ENCODE results near the gene BCORL1.

BCORL1 gene

DNA sequence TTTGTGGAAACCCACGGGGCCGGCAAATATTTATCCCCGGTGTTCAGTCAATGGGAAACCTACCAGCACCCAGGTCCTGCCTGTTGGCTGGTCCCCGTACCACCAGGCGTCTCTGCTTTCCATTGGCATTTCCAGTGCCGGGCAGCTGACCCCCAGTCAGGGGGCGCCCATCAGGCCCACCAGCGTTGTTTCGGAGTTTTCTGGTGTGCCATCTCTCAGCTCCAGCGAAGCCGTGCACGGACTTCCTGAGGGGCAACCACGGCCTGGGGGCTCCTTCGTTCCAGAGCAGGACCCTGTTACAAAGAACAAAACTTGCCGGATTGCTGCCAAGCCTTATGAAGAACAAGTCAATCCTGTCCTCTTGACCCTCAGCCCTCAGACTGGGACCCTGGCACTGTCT is 32.7 kb downstream of the BCORL1 start:
- peaks cover 6% of the 10 kb centered on the region for H3K36me3 Mint-ChIP-seq (ENCODE audit: low read depth)
- H3K4me1 Mint-ChIP-seq (ENCODE audit: low read depth): no peaks in the 10 kb centered on the region
- no peak overlapping the region for H3K27ac Mint-ChIP-seq
- H3K27me3 Mint-ChIP-seq: no peaks in the 10 kb centered on the region
- H3K4me3 Mint-ChIP-seq: no peak overlapping the region
- no peaks in the 10 kb centered on the region for H3K9me3 Mint-ChIP-seq

DNA sequence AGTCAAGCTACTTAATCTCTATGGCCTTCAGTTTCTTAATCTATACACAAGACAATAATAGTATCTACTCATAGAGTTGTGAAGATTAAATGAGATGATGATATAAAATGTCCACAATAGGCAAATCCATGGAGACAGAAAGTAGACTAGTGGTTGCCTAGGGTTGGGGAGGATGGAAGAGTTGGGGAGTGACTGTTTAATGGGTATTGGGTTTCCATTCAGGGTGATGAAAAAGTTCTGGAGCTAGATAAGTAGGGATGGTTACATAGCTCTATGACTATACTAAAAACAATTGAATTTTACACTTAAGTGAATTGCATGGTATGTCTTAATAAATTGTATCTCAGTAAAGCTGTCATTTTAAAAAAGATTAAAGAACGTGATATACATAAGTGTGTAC is 35.7 kb downstream of the BCORL1 start:
- Mint-ChIP-seq H3K9me3 (no peaks in the 10 kb centered on the region), H3K27me3 (no peaks in the 10 kb centered on the region), H3K4me1 (ENCODE audit: low read depth) (no peaks in the 10 kb centered on the region), H3K4me3 (no peak overlapping the region), H3K36me3 (ENCODE audit: low read depth) (peaks cover 10% of the 10 kb centered on the region), H3K27ac (no peak overlapping the region)

DNA sequence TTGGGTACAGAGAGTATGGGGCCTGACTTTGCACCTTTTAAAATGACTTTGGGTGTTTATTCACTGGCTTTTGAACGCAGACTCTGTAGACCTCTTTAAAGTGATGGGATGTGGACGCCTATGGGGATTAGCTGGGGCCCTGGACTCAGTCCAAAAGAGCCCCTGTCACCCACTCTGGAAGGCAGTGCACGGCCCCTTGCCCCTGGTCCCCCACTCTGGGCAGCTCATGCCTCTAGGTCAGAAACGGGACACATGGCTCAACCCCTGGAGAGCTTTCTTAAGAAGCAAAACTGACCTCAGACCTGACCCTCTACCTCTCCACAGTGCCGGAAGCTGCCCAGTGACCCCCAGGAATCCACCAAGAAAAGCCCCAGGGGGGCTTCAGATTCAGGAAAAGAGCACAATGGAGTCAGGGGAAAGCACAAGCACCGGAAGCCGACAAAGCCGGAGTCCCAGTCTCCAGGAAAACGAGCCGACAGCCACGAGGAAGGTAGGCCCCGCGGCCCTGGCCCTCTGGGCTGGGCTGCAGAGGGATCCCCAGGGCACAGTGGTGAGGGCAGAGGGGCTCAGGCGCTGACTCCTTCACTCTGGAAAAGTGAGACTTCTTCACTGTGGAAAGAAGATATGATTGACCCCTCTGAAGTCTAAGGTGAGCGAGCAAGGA is 38.4 kb downstream of the BCORL1 start:
- H3K27me3 Mint-ChIP-seq: no peaks in the 10 kb centered on the region
- peaks cover 9% of the 10 kb centered on the region for H3K36me3 Mint-ChIP-seq (ENCODE audit: low read depth)
- H3K4me3 Mint-ChIP-seq: no peak overlapping the region
- H3K4me1 Mint-ChIP-seq (ENCODE audit: low read depth): peaks cover 5% of the 10 kb centered on the region
- H3K9me3 Mint-ChIP-seq: no peaks in the 10 kb centered on the region
- no peak overlapping the region for H3K27ac Mint-ChIP-seq

DNA sequence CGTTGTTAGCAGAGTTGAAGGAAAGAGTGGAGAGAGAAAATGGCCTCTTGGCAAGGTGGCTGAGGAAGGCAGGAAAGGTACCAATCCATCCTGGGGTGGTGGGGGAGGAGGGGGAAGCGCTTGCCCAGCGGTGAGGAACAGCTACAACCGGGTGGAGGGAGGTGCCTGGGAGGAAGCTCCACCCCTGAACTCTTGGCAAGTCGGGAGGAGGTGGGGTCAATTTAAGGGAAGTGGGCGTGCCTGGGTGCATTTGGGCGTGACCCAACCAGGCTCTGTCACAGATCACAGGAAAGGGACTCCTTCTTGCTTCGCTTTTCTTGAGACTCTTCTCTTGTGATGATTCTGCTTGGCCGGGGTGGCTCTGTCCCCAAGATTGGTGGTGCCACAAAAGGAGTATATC is 41.7 kb downstream of the BCORL1 start:
- peaks cover 13% of the 10 kb centered on the region for H3K36me3 Mint-ChIP-seq (ENCODE audit: low read depth)
- no peaks in the 10 kb centered on the region for H3K27me3 Mint-ChIP-seq
- no peak overlapping the region for H3K27ac Mint-ChIP-seq
- no peak overlapping the region for H3K4me3 Mint-ChIP-seq
- H3K4me1 Mint-ChIP-seq (ENCODE audit: low read depth): peaks cover 5% of the 10 kb centered on the region
- no peaks in the 10 kb centered on the region for H3K9me3 Mint-ChIP-seq

DNA sequence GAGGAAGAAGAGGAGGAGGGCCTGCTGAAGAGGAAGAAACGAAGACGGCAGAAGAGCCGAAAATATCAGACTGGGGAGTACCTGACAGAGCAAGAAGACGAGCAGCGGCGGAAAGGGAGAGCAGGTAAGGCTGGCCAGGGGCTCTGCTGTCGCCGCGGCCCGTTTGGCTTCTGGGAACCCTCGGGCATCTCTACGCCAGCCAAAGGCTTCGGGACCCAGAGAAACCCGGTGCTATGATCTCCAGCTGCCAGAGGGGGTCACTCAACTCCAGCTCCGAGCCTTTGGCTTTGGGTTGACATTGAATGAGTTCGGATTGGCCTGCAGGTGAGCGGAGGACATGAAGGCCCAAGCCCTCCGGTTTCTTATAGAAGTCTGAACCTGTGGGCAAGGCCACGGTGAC is 42.8 kb downstream of the BCORL1 start:
- H3K4me3 Mint-ChIP-seq: no peak overlapping the region
- H3K36me3 Mint-ChIP-seq (ENCODE audit: low read depth): peaks cover 13% of the 10 kb centered on the region
- no peak overlapping the region for H3K27ac Mint-ChIP-seq
- no peaks in the 10 kb centered on the region for H3K9me3 Mint-ChIP-seq
- H3K4me1 Mint-ChIP-seq (ENCODE audit: low read depth): peaks cover 5% of the 10 kb centered on the region
- no peaks in the 10 kb centered on the region for H3K27me3 Mint-ChIP-seq

DNA sequence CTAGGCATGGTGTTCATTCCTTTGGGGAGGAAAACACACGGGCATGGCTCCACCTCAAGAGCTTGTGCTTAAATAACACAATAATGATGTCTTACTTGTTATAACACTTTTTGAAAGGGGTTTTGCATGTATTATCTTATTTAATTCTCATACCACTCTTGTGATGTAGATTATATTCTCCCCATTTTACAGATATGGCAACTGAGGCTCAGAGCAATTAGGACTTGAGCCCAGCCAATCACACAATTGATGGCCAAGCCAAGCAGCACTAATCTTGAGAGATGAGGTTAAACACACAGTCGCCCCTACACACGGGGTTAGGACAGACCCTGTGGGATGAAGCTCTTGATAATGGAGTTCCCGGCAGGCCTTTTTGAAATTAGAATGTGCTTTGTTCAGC is 45.1 kb downstream of the BCORL1 start:
- Mint-ChIP-seq H3K4me3 (no peak overlapping the region), H3K36me3 (ENCODE audit: low read depth) (peaks cover 17% of the 10 kb centered on the region), H3K27me3 (no peaks in the 10 kb centered on the region), H3K27ac (no peak overlapping the region), H3K9me3 (no peaks in the 10 kb centered on the region), H3K4me1 (ENCODE audit: low read depth) (peaks cover 5% of the 10 kb centered on the region)

DNA sequence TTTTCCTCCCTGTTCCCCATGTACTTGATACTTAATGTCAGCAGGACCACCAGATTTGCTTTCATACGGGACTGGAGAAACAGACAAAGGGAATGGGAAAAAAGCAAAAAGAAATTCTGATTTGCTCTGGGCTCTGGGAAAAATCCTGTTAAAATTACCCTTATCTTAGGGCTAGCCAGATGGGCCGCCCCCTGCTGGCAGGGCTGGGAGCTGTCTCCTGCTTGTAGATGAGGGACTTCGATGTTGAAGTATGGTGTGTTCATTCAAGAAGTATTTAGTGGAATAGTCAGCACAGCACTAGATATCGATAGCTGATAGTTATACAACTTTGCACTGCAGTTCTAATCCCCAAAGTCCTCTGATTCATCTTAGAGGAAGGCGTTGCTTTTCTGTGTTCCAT is 45.8 kb downstream of the BCORL1 start:
- Mint-ChIP-seq H3K36me3 (ENCODE audit: low read depth) (peaks cover 14% of the 10 kb centered on the region), H3K27me3 (no peaks in the 10 kb centered on the region), H3K4me3 (no peak overlapping the region), H3K9me3 (no peaks in the 10 kb centered on the region), H3K4me1 (ENCODE audit: low read depth) (peaks cover 5% of the 10 kb centered on the region), H3K27ac (no peak overlapping the region)

DNA sequence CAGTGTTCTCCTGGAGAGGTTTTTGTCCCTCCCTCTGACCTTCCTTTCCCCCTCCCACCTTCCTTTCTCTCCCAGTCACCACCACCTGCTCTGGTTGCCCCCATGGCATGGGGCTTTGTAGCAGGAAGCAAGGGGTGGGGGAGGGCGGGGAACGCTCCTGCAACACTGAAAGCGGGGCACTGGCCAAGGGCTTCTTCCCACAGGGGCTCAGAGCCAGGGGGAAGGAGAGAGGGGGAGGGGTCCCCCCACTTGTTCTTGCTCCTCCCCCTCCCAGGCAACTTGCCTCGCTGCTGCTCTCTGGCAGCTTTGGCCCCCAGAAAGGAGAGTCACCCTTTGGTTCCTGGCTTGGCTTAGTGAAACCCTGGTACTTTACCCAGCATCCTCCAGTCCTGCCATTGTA is 48.4 kb downstream of the BCORL1 start:
- no peak overlapping the region for H3K4me3 Mint-ChIP-seq
- no peaks in the 10 kb centered on the region for H3K27me3 Mint-ChIP-seq
- H3K27ac Mint-ChIP-seq: no peak overlapping the region
- H3K36me3 Mint-ChIP-seq (ENCODE audit: low read depth): peaks cover 12% of the 10 kb centered on the region
- no peaks in the 10 kb centered on the region for H3K4me1 Mint-ChIP-seq (ENCODE audit: low read depth)
- no peaks in the 10 kb centered on the region for H3K9me3 Mint-ChIP-seq

DNA sequence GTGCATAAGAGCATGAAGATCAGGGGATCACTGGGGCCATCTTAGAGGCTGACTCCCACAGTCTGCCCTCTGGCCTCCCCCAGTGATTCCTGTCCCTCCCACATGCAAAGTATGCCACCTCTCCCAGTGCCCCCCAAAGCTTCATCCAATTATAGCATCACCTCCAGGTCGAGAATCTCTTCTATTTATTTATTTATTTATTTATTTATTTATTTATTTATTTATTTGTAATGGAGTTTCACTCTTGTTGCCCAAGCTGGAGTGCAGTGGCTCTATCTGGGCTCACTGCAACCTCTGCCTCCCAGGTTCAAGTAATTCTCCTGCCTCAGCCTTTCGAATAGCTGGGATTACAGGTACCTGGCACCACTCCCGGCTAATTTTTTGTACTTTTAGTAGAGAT is 50.1 kb downstream of the BCORL1 start:
- Mint-ChIP-seq H3K27me3 (no peaks in the 10 kb centered on the region), H3K36me3 (ENCODE audit: low read depth) (peaks cover 12% of the 10 kb centered on the region), H3K27ac (no peak overlapping the region), H3K4me3 (no peak overlapping the region), H3K4me1 (ENCODE audit: low read depth) (no peaks in the 10 kb centered on the region), H3K9me3 (no peaks in the 10 kb centered on the region)

DNA sequence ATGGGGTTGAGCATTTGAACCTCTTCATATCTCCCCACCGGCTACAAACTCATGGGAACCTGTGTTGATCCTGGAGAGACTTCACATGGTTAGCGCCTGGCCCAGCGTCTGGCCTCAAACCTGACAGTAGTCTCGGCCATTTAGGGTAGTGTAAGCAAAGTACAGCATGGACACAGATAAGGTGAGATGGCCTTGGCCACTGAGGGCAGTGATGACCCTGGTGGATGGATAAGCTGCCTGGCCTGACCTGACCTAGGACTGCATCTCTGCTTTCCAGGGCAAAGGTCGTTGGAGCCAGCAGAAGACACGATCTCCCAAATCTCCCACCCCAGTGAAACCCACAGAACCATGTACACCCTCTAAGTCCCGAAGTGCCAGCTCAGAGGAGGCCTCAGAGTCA is 51.7 kb downstream of the BCORL1 start:
- Mint-ChIP-seq H3K27ac (no peak overlapping the region), H3K4me3 (no peak overlapping the region), H3K36me3 (ENCODE audit: low read depth) (peaks cover 10% of the 10 kb centered on the region), H3K4me1 (ENCODE audit: low read depth) (no peaks in the 10 kb centered on the region), H3K9me3 (no peaks in the 10 kb centered on the region), H3K27me3 (no peaks in the 10 kb centered on the region)

DNA sequence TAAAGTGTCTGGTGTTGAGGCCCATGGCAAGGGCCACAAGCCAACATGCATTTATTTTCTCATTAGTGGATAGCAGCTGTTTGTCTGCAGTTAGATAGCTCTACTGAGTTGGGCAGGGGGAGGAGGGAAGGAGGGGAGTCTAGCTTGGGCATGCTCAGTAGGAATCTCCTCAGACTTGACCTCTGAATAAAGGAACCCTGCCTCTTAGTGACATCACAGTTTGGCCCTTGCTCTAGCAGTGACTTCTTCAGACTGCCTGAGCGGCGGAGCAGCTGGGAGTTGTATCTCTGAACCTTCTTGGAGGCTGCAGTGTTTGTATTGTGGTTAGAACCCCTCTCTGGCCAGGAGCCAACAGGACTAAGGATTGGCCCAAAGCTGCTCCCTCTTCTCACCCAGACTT is 57.4 kb downstream of the BCORL1 start:
- H3K4me1 Mint-ChIP-seq (ENCODE audit: low read depth): no peaks in the 10 kb centered on the region
- no peak overlapping the region for H3K27ac Mint-ChIP-seq
- peaks cover 7% of the 10 kb centered on the region for H3K36me3 Mint-ChIP-seq (ENCODE audit: low read depth)
- H3K9me3 Mint-ChIP-seq: no peaks in the 10 kb centered on the region
- no peaks in the 10 kb centered on the region for H3K27me3 Mint-ChIP-seq
- no peak overlapping the region for H3K4me3 Mint-ChIP-seq

DNA sequence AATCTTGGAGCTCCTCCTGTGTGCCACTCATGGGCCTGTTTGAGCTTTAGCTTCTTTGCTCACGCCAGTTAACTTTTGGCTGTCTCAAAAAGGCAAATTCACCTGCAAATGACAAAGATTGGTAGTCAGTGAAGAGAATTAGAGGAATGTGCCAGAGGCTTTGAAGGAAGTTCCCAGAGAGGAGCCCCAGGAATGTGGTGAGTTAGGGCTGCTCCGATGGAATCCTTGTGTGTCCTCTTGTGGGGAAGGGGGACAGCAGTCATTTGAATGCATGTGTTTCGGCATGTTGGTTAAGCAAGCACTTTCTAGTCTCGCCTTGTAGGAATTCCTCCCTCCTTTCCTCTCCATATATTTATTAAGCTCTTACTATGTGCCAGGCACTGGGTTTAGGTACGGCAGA is 65.0 kb downstream of the BCORL1 start:
- H3K27ac Mint-ChIP-seq: no peak overlapping the region
- H3K4me3 Mint-ChIP-seq: no peak overlapping the region
- peaks cover 14% of the 10 kb centered on the region for H3K36me3 Mint-ChIP-seq (ENCODE audit: low read depth)
- H3K9me3 Mint-ChIP-seq: no peaks in the 10 kb centered on the region
- H3K27me3 Mint-ChIP-seq: no peaks in the 10 kb centered on the region
- H3K4me1 Mint-ChIP-seq (ENCODE audit: low read depth): no peaks in the 10 kb centered on the region

DNA sequence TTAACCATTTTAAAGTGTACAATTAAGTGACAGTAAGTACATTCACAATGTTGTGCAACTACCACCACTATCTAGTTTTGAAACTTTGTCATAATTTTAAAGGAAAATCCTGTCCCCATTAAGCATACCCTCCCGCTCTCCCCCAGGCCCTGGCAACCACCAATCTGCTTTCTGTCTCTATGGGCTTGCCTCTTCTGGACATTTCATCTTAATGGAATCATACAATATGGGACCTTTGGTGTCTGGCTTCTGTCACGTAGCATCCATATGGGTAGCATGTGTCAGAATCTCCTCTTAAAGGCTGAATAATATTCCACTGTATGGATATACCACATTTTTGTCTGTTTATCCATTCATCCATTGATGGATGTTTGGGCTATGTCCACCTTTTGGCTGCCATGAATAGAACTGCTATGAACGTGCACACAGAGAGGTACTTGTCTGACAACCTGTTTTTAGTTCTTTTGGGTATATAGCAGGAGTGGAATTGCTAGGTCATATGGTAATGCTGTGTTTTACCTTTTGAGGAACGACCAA is 66.3 kb downstream of the BCORL1 start:
- Mint-ChIP-seq H3K9me3 (no peaks in the 10 kb centered on the region), H3K4me3 (no peak overlapping the region), H3K27me3 (no peaks in the 10 kb centered on the region), H3K36me3 (ENCODE audit: low read depth) (peaks cover 14% of the 10 kb centered on the region), H3K4me1 (ENCODE audit: low read depth) (no peaks in the 10 kb centered on the region), H3K27ac (no peak overlapping the region)

DNA sequence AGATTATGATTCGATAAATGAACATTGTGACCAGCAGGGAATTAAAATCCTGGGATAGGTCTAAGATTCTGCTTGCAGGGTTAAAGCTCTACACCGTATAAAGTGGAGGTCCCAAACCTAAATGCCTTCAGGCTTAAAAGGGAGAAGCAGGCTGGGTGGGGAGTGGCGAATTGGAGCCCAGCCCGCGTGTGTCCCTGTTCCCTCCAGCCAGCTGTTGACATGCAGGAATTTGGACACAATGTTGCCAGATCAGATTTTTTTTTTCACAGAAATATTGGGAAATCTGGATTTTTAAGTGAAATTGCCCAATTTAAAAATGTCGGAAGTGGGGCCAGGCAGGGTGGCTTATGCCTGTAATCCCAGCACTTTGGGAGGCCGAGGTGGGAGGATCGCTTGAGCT is 67.4 kb downstream of the BCORL1 start:
- no peak overlapping the region for H3K27ac Mint-ChIP-seq
- peaks cover 18% of the 10 kb centered on the region for H3K36me3 Mint-ChIP-seq (ENCODE audit: low read depth)
- H3K4me3 Mint-ChIP-seq: no peak overlapping the region
- H3K4me1 Mint-ChIP-seq (ENCODE audit: low read depth): no peaks in the 10 kb centered on the region
- no peaks in the 10 kb centered on the region for H3K27me3 Mint-ChIP-seq
- H3K9me3 Mint-ChIP-seq: no peaks in the 10 kb centered on the region

DNA sequence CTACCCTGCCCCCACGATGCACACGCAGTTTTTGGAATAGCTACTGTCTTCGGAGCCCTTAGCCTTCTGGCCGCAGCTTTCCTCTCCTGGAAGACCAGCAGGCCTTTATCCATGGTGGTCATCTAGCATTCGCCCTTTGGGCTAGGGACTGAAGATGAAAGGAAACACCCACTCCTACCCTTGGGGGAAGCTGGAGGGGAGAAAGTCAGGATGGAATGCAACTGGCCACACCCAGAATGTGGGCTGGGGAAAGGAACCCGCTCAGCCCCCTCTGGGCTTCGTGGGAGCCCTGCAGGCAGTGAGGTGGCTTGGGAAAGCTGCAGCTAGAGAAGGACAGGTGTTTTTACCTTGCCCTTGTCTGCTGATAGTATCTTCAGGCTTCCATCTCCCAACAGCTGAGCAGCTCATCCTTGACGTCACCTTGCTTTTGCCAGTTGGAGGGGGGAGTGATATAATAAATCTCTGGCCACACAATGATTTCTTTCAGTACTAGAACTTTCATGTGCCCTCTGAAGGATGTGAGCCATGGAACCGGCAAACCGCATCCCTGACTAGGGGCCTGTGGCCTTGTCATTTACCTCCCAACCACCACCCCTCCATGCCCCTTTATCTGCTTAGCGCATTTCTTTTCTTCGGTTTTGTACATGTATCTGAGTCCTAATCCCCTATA is 68.9 kb downstream of the BCORL1 start:
- H3K36me3 Mint-ChIP-seq (ENCODE audit: low read depth): peaks cover 18% of the 10 kb centered on the region
- no peak overlapping the region for H3K27ac Mint-ChIP-seq
- no peaks in the 10 kb centered on the region for H3K27me3 Mint-ChIP-seq
- no peaks in the 10 kb centered on the region for H3K4me1 Mint-ChIP-seq (ENCODE audit: low read depth)
- H3K4me3 Mint-ChIP-seq: no peak overlapping the region
- no peaks in the 10 kb centered on the region for H3K9me3 Mint-ChIP-seq

DNA sequence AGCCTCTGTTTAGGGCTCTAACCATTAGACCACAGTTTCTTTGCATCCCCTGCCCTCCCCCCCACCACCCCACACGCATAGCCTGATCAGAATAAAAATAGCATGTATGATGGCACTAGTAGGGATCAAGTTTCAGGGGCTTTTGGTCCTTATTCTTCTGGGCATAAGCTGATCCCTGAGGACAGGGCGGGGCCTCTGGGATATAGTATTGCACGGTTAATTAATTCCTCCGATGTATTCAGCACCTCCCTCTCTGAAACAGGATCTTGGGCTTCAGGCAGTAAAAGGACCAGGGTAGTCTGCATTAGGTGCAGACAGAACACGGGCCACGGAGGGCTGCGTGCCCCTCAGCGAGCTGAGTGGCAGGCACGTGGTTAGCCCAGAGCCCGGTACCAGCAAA is 70.8 kb downstream of the BCORL1 start:
- peaks cover 10% of the 10 kb centered on the region for H3K36me3 Mint-ChIP-seq (ENCODE audit: low read depth)
- H3K4me1 Mint-ChIP-seq (ENCODE audit: low read depth): no peaks in the 10 kb centered on the region
- no peaks in the 10 kb centered on the region for H3K9me3 Mint-ChIP-seq
- no peak overlapping the region for H3K4me3 Mint-ChIP-seq
- H3K27ac Mint-ChIP-seq: no peak overlapping the region
- H3K27me3 Mint-ChIP-seq: no peaks in the 10 kb centered on the region
